Measurements from ENCODE around the gene HIP1. TPM values are rescaled to one million over a fixed set of nuclear protein-coding genes. Genes with fewer than 3 reads are reported as not detected.

Gene HIP1
- total and polyA plus RNA-seq, 2 of the 13 experiments (the other 11 are each of a cell fraction or from before 2014, with no cell fraction given) = 4.5 to 6.2 TPM

DNA sequence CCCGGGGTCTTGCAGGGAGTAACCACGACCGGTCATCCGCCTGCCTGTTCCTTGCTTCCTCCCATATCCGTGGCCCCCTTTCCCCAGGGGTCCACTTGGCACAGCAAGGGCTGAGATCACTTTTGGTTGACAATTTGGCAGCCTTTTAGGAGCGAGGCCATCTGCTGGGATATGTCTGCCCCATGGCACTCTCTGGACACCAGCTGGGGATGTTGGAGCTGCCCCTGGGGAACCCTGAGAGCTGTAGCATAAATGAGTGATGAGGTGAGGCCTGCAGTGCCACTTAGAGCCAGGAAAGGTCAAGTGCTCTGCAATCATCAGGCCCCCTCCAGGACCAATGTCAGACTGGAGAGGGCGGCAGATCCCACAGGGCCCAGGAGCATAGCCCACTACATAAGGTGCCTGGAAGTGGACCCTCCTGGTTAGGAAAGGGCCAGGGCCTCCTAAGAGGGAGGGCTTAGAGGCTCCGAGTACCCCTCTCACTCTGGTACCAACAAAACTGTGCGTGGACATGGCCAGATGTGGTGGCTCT, 92.1 kb downstream of the HIP1 start:
- ATAC-seq (peak; percentile 23; the same call in 2 of the 3 replicates), FAIRE-seq (no peak), DNase-seq (ENCODE audit: low spot score) (no peak)
- Histone ChIP-seq H3K9me3 (ENCODE audit: low read length) (peaks cover 8% of the 10 kb centered on the region), H3K4me1 (ENCODE audit: insufficient read depth, low read length) (peaks cover 22% of the 10 kb centered on the region), H3K4me3 (replicated peaks in 1 of 3; ENCODE audit: insufficient read depth in 1 of 3, low read depth in 2 of 3, low read length in 3 of 3) (no peak overlapping the region), H3K27ac (ENCODE audit: extremely low read length, insufficient read depth, low read length) (no peak overlapping the region), H3K4me2 (ENCODE audit: low read depth, low read length) (no peak overlapping the region), H3K9ac (ENCODE audit: insufficient read depth, low read depth, low read length) (no peak overlapping the region), H2AFZ (ENCODE audit: low read length) (no peak overlapping the region), H4K20me1 (ENCODE audit: insufficient read depth, low read length) (no peaks in the 10 kb centered on the region), H3K36me3 (replicated peaks in 1 of 2; ENCODE audit: control insufficient read depth in 1 of 2, insufficient read depth in 2 of 2, low read length in 2 of 2) (no peaks in the 10 kb centered on the region), H3K27me3 (ENCODE audit: control insufficient read depth in 1 of 2, insufficient read depth in 2 of 2, low read length in 2 of 2) (no peaks in the 10 kb centered on the region), H3K79me2 (ENCODE audit: insufficient read depth, low read length) (no peaks in the 10 kb centered on the region)
- ChIA-PET CTCF (ENCODE audit: low intra/inter-chr PET ratio, low total read pairs) (no interaction called here), POLR2A (no interaction called here)
- BruUV-seq (replicated peaks) = no TSS peak
- in situ Hi-C loops (cut with HindIII; ENCODE audit: extremely low pct_ligation_motif_present, low pct_unique_long_range_greater_than_20kb) (no loop called here), intact Hi-C loops (cut with micrococcal nuclease; ENCODE audit: unreplicated experiment) (loop anchor here (10.0 kb wide), 1 partner anchor 108 kb away; no protein-coding TSS in a partner anchor)
- WGBS (ENCODE audit: low lambda C conversion rate) = 72% methylated on average over 7 of the region's 9 CpGs
- no peak for TF ChIP-seq BRCA1 (CRISPR knock-in tag; IDR thresholded peaks at IDR 0.05)
- TF ChIP-seq RORA (CRISPR knock-in tag; IDR thresholded peaks at IDR 0.05) = no peak
- TF ChIP-seq STAG1 (CRISPR knock-in tag; IDR thresholded peaks at IDR 0.05) = peak; percentile 39
- peak; percentile 30; the same call in 1 of the 2 replicates for TF ChIP-seq CTCF (CRISPR knock-in tag; IDR thresholded peaks at IDR 0.05)
- TF ChIP-seq SYNCRIP (IDR thresholded peaks at IDR 0.05; ENCODE audit: insufficient read depth, low read depth, low read length) = no peak

DNA sequence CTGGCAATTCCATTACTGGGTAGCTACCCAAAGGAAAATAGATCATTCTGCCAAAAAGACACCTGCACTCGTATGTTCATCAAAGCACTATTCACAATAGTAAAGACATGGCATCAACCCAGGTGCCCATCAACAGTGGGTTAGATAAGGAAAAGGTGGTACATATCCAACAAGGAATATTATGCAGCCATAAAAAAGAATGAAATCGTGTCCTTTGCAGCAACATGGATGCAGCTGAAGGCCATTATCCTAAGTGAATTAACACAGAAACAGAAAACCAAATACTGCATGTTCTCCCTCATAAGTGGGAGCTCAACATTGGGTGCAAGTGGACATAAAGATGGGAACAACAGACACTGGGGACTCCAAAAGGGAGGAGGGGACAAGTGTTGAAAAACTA, 93.2 kb downstream of the HIP1 start:
- H4K20me1 ChIP-seq (ENCODE audit: insufficient read depth, low read length) = no peaks in the 10 kb centered on the region
- 44% methylated on average over 2 of the region's 2 CpGs for WGBS (ENCODE audit: low lambda C conversion rate)

More for the DNA sequence above, 93.2 kb downstream of the HIP1 start:
- Histone ChIP-seq H3K4me1 (ENCODE audit: insufficient read depth, low read length) (peaks cover 15% of the 10 kb centered on the region), H3K4me2 (ENCODE audit: low read depth, low read length) (no peak overlapping the region), H3K4me3 (replicated peaks in 1 of 3; ENCODE audit: insufficient read depth in 1 of 3, low read depth in 2 of 3, low read length in 3 of 3) (no peak overlapping the region), H3K27ac (ENCODE audit: extremely low read length, insufficient read depth, low read length) (no peak overlapping the region), H3K79me2 (ENCODE audit: insufficient read depth, low read length) (no peaks in the 10 kb centered on the region), H3K9ac (ENCODE audit: insufficient read depth, low read depth, low read length) (no peak overlapping the region), H3K9me3 (ENCODE audit: low read length) (peaks cover 8% of the 10 kb centered on the region), H2AFZ (ENCODE audit: low read length) (no peak overlapping the region), H3K36me3 (replicated peaks in 1 of 2; ENCODE audit: control insufficient read depth in 1 of 2, insufficient read depth in 2 of 2, low read length in 2 of 2) (no peaks in the 10 kb centered on the region), H3K27me3 (ENCODE audit: control insufficient read depth in 1 of 2, insufficient read depth in 2 of 2, low read length in 2 of 2) (no peaks in the 10 kb centered on the region)
- DNase-seq (ENCODE audit: low spot score) = no peak
- no peak for FAIRE-seq
- ChIA-PET POLR2A (no interaction called here), CTCF (ENCODE audit: low intra/inter-chr PET ratio, low total read pairs) (no interaction called here)
- TF ChIP-seq ZMYM2 (CRISPR knock-in tag; IDR thresholded peaks at IDR 0.05) (no peak), ZFP36L1 (CRISPR knock-in tag; IDR thresholded peaks at IDR 0.05) (no peak), EHMT2 (IDR thresholded peaks at IDR 0.05; ENCODE audit: borderline replicate concordance, low read depth, low read length) (no peak), ELF1 (CRISPR knock-in tag; IDR thresholded peaks at IDR 0.05) (no peak), ARNTL (CRISPR knock-in tag; IDR thresholded peaks at IDR 0.05) (no peak), ZNF788 (CRISPR knock-in tag; IDR thresholded peaks at IDR 0.05; ENCODE audit: borderline replicate concordance) (no peak), RAD21 (CRISPR knock-in tag; IDR thresholded peaks at IDR 0.05) (no peak), ZFYVE20 (CRISPR knock-in tag; IDR thresholded peaks at IDR 0.05; ENCODE audit: borderline replicate concordance, low read depth) (no peak), PHF5A (CRISPR knock-in tag; IDR thresholded peaks at IDR 0.05; ENCODE audit: low read depth, unreplicated experiment) (no peak), FOSL1 (CRISPR knock-in tag; IDR thresholded peaks at IDR 0.05; ENCODE audit: borderline replicate concordance) (no peak), ONECUT2 (CRISPR knock-in tag; IDR thresholded peaks at IDR 0.05) (no peak), FOXK1 (CRISPR knock-in tag; IDR thresholded peaks at IDR 0.05; ENCODE audit: borderline replicate concordance, low read depth) (no peak), ZNF552 (CRISPR knock-in tag; IDR thresholded peaks at IDR 0.05; ENCODE audit: borderline replicate concordance) (no peak), TEAD3 (CRISPR knock-in tag; optimal IDR thresholded peaks at IDR 0.05; ENCODE audit: borderline replicate concordance) (no peak), ZNF235 (CRISPR knock-in tag; IDR thresholded peaks at IDR 0.05; ENCODE audit: borderline replicate concordance) (no peak)
- no peak for ATAC-seq
- BruUV-seq (replicated peaks) = no TSS peak
- intact Hi-C loops (cut with micrococcal nuclease; ENCODE audit: unreplicated experiment) = loop anchor here (10.0 kb wide), 1 partner anchor 109 kb away; no protein-coding TSS in a partner anchor
- in situ Hi-C loops (cut with HindIII; ENCODE audit: extremely low pct_ligation_motif_present, low pct_unique_long_range_greater_than_20kb) = no loop called here

Data from HepG2 (cell line).